Mesothelial cell of epicardium (in vitro differentiated cells): ENCODE measurements around the gene CROCC2. TPM values are rescaled to one million over a fixed set of nuclear protein-coding genes. Genes with fewer than 3 reads are reported as not detected.
"Not testable (repeated sequence)": the region's sequence is repeated elsewhere in the genome, so short reads cannot be mapped to it uniquely, and the experiment has no call there.

Experiments
- DNase-seq, 2 experiments: peaks; one replicate each; pipeline ENCODE4 v3.0.0; 2021; ENCODE audit warnings: low spot score in 2 of 2; ENCODE audit not compliant: unreplicated experiment in 2 of 2
- H3K27ac Mint-ChIP-seq: 2 replicates; pipeline ENCODE4 v1.8.0; 2021; ENCODE audit warnings: mixed read lengths
- H3K27me3 Mint-ChIP-seq: 2 replicates; pipeline ENCODE4 v1.8.0; 2021; ENCODE audit warnings: low read depth, mixed read lengths
- H3K36me3 Mint-ChIP-seq: 2 replicates; pipeline ENCODE4 v1.8.0; 2021; ENCODE audit warnings: mixed read lengths
- H3K4me1 Mint-ChIP-seq: 2 replicates; pipeline ENCODE4 v1.8.0; 2021; ENCODE audit warnings: mixed read lengths
- H3K4me3 Mint-ChIP-seq: 2 replicates; pipeline ENCODE4 v1.8.0; 2021; ENCODE audit warnings: mild to moderate bottlenecking, moderate library complexity, mixed read lengths
- H3K9me3 Mint-ChIP-seq: 2 replicates; pipeline ENCODE4 v1.8.0; 2021; ENCODE audit warnings: mixed read lengths
- CTCF ChIP-seq: fragments of 200-600 bp; sonication (generic); IDR thresholded peaks from one replicate; pipeline ENCODE4 v1.5.0; 2021; ENCODE audit warnings: antibody characterized with exemption; ENCODE audit not compliant: unreplicated experiment
- total RNA-seq: library from RNA; stranded (reverse); gene quantifications from 3 replicates; pipeline ENCODE4 v1.2.1, GENCODE V29; 2021

Gene CROCC2
- total RNA-seq, 1 donor from 2014 or later: 0.16 TPM

- TF ChIP-seq CTCF: no peak
- H3K9me3 Mint-ChIP-seq: peaks cover 10% of the 10 kb centered on the region
- no peak overlapping the region for H3K4me3 Mint-ChIP-seq
- H3K36me3 Mint-ChIP-seq: no peaks in the 10 kb centered on the region
- DNase-seq: no peak
- peaks cover 30% of the 10 kb centered on the region for H3K27me3 Mint-ChIP-seq
- no peaks in the 10 kb centered on the region for H3K4me1 Mint-ChIP-seq
- H3K27ac Mint-ChIP-seq: no peak overlapping the region
Measured at GRCh38 chr2:240972201-240972600, 66.1 kb downstream of the CROCC2 start.

GRCh38 chr2:240972636-240973521 lies 66.7 kb downstream of the CROCC2 start:
- no peak for TF ChIP-seq CTCF
- Mint-ChIP-seq H3K9me3 (peaks cover 10% of the 10 kb centered on the region), H3K4me3 (no peak overlapping the region), H3K27me3 (peaks cover 30% of the 10 kb centered on the region), H3K27ac (no peak overlapping the region), H3K36me3 (no peaks in the 10 kb centered on the region), H3K4me1 (no peaks in the 10 kb centered on the region)
- no peak for DNase-seq

- Mint-ChIP-seq H3K36me3 (no peaks in the 10 kb centered on the region), H3K27ac (no peak overlapping the region), H3K27me3 (peaks cover 30% of the 10 kb centered on the region), H3K9me3 (peaks cover 10% of the 10 kb centered on the region), H3K4me1 (no peaks in the 10 kb centered on the region), H3K4me3 (no peak overlapping the region)
- TF ChIP-seq CTCF: no peak
- DNase-seq: no peak
Measured at GRCh38 chr2:240974771-240975572, 68.8 kb downstream of the CROCC2 start.

- not testable (repeated sequence) for DNase-seq, H3K4me3 Mint-ChIP-seq, H3K4me1 Mint-ChIP-seq, H3K27ac Mint-ChIP-seq, H3K36me3 Mint-ChIP-seq, H3K9me3 Mint-ChIP-seq
- H3K27me3 Mint-ChIP-seq: peaks cover 30% of the 10 kb centered on the region
Measured at GRCh38 chr2:240975903-240976302, 69.8 kb downstream of the CROCC2 start.

- no peaks in the 10 kb centered on the region for H3K36me3 Mint-ChIP-seq
- no peak for DNase-seq
- no peak overlapping the region for H3K4me3 Mint-ChIP-seq
- no peak for TF ChIP-seq CTCF
- H3K4me1 Mint-ChIP-seq: no peaks in the 10 kb centered on the region
- no peak overlapping the region for H3K27ac Mint-ChIP-seq
- H3K27me3 Mint-ChIP-seq: peaks cover 34% of the 10 kb centered on the region
- no peaks in the 10 kb centered on the region for H3K9me3 Mint-ChIP-seq
Measured at GRCh38 chr2:240981280-240981679, 75.1 kb downstream of the CROCC2 start.
